M059J (cell line): ENCODE data around the gene SNAP25. TPM values are rescaled to one million over a fixed set of nuclear protein-coding genes. Genes with fewer than 3 reads are reported as not detected.

Experiments used
- DNase-seq: peaks from one replicate; pipeline ENCODE4 v3.0.0-alpha.2; 2012; ENCODE audit warnings: low read depth
- total RNA-seq: library from RNA; depleted of rRNA; stranded (reverse); fragments of >200 nt; shearing (Covaris generic); gene quantifications from 2 replicates; pipeline ENCODE4 v1.2.3, GENCODE V29; 2014

Gene SNAP25
- total RNA-seq, 1 experiment from 2014 or later: 11.9 TPM

DNA sequence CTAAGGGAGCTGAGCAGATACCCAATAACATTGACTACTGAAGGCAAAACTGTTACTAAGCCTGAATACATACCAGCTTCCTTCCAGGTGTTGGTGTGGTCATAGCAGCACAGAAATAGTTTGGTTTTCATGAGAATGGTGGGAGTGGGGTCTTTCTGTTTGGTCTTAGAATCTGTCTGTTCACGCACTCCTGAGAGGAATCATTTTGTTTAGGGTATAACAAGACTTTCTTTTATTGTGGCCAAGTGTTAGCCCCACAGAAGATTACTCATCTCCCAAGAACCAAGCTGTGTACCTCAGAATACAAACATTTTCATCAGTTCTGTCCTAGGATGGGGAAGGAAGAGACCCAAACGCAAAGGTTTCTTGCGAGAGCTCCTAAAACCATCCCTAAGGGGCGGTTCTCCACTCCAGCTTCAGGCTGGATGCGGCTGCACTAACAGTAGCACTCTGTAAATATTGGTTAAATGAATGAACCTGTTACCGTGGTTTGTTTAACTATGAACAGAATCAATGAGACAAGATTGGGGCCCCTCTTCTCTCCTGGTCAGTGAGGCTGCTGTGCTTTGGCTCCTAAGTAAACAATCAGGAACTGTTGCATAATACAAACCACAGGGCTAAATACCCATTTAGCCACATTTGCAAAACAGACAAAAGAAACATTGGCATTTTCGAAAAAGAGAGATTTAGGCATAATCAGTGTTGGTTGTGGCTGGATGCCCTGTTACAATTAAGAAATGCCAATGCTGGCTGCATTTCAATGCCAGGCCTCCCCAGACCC, 44.9 kb downstream of the SNAP25 start:
- DNase-seq: peak; percentile 79

DNA sequence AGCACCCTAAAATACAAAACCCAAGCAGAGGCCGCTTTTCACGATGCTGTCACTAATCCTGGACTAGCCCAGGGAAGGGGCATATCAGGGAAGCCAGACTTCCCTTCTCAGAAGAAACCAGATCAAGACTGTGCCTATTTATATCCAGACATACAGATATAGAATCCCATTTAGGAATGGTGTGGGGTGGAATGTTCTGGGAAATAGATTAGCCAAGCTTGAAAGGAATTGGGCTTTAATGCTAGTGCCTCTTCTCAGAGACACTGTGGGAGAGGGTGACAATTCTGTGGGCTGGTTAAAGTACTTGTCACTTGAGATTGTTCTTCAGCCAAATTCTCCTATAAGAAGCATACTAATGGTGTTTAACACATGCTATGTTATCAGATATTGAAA, 45.5 kb downstream of the SNAP25 start:
- no peak for DNase-seq

DNA sequence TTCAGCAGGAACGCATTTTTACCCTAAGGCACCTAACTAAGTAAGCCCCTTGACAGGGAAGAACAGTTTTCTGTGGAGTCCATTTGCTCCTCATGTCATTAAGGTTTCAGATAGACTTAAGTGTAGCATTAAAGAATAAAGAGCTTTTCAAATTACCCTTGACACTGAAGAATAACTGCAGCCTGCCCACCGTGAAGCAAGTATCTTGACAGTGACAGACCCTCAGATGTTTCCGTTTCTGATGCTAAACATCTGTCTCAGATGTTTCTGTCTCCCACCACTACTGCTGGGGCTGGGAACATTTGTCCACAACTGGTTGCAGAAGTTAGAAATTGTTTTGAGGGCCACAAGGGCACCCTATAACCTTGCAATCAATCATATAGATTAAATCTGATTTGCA, 50.0 kb downstream of the SNAP25 start:
- DNase-seq: no peak

DNA sequence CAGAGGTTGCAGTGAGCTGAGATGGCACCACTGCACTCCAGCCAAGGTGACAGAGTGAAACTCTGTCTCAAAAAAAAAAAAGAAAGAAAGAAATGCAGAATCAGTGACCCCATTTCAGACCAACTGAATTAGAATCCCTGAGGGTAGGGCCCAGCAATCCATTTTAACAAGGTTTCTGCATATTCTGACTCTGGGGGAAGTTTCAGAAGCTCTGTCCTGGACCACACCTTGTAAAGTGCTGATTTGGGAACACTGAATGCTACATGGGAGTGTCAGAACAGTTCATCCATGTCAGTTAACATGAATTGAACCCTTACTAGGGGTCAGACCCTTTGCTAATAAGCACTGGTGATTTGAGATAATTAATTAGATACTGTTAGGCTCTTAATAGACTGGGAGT, 52.0 kb downstream of the SNAP25 start:
- no peak for DNase-seq

DNA sequence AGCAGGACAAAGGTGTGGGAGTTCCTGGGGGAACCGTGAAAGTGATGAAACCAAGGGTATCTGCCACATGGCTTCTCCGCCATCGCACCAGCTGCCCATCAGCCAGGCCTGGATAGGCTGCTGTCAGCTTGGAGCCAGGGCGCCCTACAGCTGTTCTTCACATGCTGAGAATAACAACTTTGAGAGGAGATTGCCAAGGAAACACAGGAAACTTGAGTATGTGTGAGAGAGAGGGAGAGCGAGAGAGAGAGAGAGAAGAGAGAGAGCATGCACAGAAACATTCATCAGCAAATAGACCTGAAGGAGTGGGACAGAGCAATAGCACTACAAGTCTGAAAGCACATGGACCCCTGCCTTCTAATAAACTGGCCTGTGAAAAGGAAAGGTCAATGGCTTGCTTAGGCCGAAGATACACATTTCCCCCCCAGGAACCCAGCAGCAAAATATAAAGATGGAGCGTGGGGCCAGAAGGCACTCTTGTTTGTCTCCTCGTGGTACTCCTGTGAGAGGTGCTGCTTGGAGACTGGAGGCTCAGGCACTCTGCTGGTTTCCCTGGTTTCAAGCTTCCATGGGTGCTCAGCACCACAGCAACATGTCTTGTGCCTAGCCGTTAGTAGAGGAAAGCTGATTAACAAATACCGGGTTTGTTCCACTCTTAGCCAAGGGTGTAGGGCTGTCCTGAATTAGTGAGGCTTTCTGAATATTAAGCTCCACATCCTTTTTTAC, 53.0 kb downstream of the SNAP25 start:
- DNase-seq: no peak

DNA sequence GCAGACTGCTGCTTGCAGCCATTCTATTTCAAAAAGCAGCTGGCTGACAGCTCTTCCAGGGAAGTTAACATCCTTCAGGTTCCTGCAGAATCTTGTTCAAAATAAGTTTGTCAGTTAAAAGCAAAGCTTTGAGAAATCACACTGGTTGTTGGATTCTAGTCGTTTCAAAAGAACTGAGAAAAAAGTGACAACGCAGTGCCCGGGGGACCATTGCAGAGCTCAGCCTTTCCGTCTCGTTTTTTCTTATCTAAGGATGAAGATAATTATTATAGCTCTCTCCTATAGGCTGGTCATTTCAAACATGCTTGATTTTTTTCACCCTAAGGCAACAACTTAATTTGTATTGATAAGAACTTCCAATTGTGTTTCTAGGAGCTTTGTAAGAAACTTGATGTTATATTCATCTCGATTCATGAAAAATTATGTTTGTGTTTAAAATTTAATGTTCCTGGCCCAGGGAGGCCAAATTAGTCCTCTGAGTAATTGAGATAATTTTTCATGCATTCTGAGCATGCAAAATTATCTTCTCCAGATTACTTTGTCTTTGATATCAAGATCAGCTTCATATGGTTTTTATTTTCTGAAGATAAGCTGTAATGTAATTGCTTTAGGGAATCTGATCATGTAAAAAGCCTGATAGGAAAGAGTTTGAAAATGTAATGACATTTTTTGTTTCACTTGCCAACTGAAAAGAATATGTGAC, 58.4 kb downstream of the SNAP25 start:
- DNase-seq: no peak

DNA sequence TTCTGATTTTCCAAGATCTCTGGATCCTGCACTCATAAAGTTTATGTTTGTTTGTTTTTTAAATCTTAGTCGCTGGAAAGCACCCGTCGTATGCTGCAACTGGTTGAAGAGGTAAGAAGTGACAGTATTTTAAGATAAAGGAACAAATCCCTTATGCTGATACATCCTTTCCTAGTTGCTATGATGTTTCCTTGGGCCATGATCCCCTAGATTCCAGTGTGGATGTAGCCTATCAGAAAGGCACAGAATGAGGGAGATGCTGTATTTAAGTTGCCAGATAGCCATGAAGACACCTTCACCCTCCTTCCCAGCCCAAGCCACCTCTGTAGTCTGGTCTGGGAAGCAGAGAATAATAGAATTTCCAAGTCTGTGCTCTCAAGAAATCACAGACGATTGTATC, 59.0 kb downstream of the SNAP25 start:
- no peak for DNase-seq

DNA sequence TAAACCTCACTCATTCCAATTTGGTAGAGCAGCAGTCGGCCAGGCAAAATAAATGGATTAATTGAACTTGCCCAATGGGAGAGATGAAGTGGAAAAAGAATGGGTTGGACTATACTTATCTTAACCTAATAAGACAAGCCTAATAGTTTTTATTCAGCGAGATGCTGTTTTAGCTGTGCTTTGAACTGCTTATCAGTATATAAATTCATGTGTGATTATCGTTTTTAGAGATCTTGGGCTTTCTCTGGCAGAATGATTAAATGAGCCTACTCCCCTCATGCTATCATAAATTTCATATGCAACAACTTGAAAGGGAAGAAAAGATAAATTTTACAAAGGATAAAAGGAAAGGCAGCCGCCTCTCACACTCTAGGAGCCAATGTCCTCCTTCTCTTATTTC, 59.8 kb downstream of the SNAP25 start:
- DNase-seq: no peak

DNA sequence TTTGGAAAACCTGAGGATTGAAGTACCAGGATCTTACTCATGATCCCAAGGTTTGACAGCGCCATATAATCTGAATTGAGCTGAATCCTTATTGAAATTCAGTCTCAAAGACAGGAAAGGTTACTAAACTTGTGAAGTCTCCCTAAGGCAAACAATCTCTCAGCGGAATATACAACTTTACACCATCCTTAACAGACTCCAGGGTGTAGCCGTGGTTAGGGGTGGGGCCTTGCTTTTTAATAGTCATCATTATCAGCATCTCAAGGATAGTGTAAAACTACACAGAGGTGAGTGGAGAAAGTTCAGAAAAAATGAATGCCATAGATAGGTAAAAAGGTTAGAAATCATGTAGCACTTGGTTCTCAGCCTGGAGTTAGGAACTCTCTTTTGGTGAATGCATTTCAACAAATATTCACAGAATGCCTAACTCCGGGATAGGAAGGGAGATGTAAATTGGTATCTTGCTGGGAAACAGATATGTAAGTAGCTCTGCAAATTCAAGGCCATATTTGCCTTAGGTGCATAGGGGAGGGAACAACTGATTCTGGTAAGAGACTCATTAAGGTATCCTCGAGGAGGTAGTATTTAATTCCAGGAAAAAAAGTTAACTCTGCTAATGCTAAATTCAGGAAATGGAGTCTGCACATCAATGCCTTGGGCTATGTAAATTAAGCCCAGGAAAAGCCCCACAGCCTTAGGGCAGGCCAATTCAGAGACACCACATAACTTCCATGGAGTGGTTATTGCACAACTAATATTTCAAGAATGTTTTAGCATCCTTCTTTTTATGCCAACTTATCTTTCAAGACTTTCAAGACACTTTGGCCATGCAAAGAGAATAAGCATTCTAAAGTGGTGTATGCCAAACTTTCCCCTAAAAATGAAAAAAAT, 61.6 kb downstream of the SNAP25 start:
- peak; percentile 60 for DNase-seq

DNA sequence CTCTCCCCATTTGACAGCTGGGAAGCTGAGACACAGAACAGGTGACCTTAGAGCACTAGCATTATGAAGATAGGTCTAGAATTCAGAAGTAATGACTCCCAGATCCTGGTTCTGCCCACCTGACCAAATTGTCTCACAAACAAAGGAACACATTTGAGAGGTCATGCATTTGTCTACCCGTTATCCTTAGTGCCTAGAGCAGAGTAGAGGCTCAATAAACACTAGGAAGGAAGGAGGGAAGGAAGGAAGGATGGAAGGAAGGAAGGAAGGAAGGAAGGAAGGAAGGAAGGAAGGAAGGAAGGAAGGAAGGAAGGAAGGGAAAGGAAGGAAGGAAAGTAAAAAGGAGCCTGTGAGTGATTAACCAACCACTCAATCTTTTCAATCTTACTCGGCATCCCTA, 63.3 kb downstream of the SNAP25 start:
- no peak for DNase-seq

DNA sequence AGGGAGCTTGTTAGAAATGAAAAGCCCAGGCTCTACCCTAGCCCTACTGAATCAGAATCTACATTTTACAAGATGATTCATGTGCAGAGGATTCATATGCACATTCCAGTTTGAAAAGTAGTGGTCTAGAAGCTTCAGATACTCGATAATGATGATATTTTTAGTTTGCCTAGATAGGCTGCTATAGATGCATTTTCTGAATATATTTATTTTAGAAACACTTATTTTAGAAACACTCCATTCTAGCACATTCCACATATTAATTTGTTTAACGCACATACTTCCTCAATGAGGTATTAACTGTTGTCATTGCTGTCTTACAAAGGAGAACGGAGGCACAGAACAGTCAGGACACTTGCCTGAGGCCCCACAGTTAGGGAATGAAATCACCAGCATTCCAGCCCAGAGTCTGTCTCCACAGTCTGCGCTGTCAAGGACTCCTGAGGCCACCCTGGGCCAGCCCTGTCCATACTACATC, 64.4 kb downstream of the SNAP25 start:
- DNase-seq: peak; percentile 71

DNA sequence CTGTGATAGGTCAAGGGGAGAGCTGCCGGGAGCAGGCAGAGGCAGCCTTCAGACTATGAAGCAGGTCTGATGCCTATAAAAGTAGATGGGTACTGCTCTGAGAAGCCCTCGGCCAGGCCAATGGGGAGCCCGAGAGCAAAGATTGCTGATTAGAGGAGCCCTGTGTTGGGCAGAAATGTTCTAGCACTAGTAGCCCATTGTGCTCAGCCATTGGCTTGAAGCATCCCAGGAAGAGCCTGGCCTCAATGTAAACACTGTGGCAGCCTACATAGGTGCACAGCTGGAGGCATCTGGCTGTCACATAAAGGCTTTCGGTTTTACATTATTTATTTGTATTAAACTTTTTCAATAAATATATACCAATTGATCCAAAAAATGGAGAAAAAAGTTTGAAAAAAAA, 67.7 kb downstream of the SNAP25 start:
- no peak for DNase-seq

DNA sequence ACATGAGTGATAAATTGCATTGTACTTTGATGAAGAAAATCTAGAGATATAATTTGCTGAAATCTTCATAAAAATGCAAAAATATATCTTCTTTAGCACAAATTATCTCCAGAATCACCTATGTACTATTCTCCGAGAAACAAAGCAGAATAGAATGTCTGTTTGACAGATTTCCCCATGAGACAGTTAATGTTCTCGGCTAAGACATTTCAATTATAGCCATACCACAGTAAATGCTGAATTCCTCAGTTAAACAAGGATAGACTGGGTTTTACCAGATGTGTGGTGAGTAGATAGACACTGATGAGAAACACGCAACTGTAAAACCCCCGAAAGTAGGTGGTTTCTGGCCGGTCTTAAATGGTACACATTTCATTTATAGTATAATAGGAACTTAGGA, 69.8 kb downstream of the SNAP25 start:
- DNase-seq: no peak

DNA sequence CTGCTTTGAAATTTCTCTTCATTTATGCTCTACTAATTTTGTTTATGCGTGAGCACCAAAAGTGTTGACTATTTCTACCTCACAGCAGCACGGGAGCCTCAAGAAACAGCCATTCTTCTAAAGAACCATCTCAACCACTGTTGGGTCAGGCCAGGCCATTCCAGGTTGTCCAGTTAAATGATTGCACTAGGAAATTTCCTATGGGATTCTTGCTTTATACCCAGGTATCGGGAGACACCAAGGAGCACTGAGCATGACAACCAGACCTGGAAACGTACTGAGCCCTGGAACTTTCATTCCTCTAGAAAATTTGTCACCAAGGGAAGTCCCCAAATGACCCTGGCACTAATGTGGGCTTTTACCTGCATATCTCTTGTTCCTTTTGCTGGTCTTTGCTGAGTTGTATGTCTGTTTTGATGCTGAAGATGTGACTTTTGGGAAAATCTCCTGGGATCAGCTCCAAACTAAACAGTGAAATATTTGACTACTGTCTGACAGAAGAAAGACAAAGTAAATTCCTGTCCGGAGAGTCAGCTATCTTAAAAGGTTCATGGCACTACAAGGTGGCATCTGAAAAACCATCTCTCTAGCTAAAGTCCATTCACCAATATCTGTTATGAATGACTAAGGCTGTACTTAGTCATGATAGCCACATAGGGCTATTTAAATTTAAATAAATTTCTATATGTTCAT, 70.5 kb downstream of the SNAP25 start:
- peak; percentile 53 for DNase-seq

DNA sequence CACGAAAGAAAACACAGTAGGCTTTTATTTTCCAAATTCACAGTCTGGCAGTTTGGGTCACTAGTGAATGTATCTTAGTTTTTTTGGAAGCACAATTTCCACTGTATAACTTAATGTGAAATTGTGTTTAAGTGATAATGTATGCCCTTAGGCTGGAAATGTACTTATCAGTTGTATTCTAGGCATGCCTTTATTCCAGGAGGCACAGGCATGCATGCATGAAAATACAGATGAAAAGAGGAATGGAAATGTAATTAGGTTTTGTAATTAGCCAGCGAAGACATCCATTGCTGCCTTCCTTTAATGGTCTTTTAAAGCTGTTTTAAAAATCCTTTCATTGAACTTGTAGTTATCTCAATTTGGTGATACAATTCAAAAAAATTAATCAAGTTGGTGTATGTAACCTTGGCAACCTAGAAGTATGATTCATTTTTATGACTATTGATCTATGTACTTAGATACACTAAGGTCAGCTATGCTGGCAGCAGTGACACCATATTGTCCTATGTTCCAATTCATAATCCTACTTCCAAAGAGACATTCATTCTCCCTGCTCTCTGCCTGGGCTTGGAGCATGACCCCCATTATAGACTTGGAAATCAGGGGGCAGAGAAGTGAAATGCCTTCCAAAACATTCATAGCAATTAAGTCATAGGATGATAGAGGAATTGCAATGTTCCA, 73.1 kb downstream of the SNAP25 start:
- no peak for DNase-seq

DNA sequence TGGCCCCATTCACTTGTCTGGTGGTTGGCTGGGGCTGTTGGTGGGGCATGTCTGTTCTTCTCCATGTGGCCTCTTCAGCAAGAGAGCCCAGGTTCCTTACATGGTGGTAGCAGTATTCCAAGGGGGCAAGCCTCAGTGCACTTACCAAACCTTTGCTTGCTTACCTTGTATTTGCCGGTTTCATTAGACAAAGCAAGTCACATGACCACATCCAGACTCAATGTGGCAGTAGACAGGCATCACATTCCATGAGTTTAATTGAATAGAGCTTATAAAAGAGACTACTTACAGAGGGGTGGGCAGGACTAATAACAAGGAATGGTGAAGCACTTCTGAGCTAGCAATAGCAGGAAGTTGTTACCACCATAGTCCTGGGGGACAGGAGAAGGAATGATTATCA, 78.6 kb downstream of the SNAP25 start:
- no peak for DNase-seq

DNA sequence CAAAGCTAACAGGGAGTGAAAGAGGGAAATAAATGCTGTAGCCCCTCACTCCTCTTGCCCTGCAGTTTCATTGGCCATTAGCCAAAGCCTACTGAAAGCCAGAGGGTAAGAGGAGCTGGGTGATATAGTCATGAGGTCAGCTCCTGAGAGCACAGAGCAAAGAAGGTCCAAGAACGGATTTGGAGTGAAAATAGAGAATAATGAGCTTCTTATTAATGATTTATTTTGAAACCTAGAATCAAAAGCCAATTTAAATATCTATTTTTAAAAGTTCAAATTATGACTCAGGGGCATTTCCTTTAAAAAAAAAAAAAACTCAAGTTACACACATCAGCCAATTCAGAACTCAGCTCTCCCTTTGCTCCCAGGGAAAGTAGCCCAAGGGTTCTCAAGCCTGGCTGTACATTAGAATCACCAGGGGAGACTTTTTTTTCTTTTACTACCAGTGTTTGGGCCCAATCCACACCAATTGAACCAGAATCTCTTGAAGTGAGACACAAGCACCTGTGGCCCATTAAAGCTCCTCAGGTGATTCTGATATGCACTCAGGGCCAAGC, 79.1 kb downstream of the SNAP25 start:
- DNase-seq: peak; percentile 72

DNA sequence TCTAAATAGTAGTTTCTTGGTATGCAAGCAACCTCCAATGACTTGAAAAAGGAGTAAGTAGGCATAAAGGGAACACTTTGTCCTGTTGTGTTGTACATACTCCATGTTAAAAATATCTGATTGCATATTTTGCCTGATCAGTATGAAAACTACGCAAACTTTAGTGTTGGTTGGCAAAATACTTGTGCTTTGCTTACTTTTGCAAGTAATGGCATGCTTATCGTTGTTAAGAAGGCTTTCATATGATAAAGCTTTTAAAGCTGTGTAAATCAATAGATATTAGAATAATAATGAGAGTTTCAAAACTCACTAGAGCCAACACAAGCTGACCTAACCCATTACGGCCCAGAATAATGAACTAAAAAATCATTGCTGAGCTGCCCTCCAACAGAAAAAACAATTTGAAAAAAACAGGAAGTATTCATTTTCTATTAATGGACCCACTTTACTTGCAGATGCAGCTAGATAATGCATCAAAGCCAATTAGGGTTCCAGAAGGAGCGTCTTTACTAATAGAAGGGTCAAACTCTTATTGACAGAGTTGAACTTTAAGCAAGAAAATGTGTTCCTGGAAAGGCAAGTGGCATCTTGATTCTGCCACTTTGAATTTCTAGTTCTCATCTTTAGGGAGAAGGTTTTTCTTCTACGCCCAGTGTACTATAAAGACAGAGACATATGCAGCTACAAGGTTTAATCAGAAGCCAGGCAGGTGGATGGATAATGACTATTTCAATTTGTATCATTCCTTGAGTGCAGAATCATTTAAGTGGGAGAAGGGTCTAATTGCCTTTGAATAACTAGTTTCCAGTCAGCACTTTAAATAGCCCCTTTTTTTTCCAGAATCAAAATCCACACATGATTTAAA, 82.2 kb downstream of the SNAP25 start:
- no peak for DNase-seq

DNA sequence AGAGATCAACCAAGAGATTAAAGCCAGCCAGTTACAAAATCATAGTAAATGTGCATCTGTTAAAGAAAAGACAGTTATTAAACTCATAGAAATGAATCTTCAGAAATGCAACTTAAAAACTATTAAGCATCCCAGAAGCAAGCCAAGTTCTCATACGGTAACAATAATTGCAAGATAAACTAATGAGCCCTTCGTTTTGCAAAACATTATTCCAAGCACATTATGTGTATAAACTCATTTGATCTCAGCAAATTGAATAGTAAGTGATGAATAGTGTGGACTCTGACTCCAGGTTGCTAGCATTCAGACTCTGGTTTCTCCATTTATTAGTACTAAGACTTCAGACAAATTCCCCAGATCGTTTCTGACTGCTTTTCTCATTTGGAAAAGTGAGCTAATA, 85.2 kb downstream of the SNAP25 start:
- no peak for DNase-seq
